ENCODE data around the gene LMTK2.

LMTK2 gene

DNA sequence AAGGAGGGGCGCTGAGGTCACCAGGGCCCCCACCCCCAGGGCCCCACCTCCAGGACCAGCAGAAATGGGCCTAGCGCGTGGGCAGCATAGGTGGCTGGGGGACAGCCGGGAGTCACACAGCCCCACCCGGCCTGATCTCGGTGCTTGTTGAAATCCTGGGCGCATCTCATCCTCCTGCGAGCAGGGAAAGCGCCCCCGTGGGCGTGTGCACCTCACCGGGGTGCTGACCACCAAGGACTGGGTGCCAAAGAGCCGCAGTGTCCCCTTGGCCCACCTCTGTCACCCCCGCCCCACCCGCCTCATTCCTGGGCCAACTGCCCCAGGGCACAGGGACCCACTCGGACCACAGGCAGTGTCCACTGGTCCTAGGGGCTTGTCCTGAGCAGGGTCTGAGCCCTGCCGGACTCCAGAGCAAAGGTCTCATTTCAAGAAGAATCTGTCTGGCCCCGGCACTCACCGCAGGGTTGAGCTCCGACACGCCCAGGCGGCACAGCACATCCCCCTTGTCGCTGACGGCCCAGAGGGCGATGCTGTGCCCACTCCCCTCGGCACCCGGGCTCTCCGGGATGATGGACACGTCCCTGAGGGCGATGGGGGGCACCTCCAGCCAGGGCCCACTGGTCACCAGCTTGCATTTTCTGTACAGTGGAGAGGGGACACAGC lies 116.0 kb downstream of the LMTK2 start:
- DNase-seq = no peak

GRCh38 chr7:98223351-98223897 lies 116.8 kb downstream of the LMTK2 start:
- DNase-seq = no peak

DNA sequence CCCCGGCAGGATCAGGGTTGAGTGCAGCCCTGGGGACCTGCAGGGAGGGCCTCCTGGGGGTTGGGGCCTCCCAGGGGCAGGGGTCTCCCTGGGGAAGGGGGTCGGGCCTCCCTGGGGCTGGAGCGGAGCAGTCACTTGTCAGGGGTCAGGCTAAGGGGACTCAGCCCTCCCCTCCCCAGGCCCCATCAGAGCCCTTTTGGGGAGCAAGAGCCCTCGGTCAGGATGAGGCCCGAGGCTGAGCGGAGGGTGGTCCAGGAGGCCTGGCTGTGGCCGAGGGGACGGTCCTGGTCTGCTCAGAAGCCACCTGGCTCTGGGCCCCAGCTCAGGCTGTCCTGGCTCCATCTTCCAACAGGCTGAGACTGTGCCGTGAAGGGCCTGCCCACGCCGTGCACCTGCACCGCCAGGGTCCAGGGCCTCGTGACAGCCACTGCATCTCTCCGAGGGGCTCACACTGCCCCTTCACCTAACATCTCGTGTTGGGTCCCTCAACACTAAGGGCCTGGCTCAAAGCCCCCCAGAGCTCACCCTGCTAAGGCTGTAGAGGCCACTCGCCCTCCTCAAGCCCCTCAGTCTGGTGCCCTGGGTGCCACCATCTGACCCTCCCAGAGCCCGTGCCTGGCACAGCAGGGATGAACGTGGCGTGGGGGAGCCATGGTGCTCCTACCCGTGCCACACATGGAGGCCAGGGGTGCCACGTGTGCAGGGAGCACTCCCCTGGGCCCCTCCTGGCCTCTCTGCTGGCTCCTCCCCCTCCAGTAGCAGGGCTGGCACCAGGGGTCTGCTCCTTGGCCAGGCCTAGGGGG lies 117.4 kb downstream of the LMTK2 start:
- no peak for DNase-seq

DNA sequence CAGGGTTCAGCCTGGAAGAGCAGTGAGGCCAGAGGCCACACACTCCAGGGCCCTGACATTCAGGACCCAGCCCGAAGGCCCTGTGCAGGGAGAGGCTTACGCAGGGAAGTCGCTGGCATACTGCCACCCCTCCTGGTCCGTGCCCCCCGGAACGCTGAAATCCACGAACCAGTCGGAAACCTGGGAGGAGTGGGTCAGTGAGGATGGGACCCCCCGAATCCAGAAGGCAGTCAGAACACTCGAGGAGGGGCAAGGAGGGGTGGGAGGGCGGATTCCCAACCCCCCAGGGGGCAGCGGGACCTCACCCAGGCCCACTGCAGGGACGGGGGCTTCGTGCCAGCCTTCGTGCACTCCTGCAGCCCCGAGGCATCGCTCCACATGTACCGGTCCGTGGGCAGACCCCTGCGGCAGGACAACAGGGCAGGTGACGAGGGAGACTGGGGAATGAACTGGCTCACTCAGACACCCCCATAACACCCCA lies 118.1 kb downstream of the LMTK2 start:
- DNase-seq = no peak

- no peak for DNase-seq
Measured at GRCh38 chr7:98225913-98226614, 119.4 kb downstream of the LMTK2 start.

DNA sequence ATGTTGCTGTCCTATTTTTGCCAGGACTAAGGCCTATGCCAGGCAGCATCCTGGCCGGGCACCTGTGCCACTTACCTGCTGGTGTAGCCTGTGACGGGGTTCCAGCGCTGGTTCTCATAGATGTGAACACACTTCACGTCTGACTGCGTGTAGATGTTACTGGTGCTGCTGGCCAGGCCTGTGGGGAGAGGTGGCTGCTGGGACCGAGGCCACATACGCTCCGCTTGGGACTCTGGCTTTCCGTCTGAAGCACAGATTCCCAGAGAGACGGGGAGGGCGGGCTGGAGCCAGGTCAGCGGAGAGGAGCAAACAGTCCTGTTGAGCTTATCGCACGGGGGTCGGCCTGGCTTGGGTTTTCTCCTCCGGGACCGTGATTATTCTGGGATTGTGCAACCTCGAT lies 121.3 kb downstream of the LMTK2 start:
- DNase-seq = no peak

DNA sequence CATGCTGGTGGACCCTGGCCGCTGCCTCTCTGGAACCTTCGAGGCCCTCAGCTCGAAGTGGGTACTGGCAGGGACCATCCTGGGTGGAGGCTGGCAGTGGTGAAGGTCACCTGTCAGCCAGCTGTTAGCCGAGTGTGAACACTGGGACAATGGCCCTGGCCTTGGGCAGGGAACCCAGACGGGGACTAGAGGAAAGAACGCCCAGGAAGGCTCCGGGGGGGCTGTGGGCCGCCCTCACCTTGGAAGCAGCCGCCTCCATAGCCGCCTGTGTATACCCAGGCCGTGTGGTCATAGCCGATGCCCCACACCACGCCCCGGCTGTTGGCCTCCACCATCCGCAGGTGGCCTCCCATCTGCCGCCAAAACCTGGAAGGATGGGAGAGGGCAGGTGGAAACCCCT lies 122.1 kb downstream of the LMTK2 start:
- DNase-seq = no peak

- no peak for DNase-seq
Measured at GRCh38 chr7:98229441-98229840, 122.8 kb downstream of the LMTK2 start.

DNA sequence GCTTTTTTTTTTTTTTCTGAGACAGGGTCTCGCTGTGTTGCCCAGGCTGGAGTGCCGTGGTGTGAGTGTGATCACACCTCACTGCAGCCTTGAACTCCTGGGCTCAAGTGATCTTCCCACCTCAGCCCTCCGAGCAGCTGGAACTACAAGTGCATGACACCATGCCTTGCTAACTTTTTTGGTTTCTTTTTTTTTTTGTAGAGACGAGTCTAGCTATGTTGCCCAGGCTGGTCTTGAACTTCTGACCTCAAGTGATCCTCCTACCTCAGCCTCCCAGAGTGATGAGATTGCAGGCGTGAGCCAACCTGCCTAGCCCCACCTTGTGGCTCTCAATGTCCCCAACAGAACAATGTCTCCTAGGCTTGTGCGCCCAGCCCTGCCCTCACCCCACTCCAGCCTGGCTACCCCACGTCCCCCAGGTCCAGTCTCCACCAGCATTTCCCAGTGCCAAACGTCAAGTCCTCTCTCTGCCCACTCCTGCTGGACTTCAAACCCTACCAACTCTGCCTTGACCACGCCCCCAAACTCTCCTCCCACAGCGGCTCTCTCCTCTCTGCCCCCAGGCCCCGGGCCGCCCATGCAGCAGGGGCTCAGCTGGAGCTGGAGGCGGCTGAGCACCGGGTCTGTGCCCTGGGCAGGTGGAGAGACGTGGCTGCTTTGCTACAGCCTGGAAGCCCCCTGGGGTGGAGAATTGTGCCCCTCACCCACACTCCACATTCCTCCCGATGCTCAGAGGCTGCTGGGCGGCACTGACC lies 123.5 kb downstream of the LMTK2 start:
- DNase-seq = no peak

DNA sequence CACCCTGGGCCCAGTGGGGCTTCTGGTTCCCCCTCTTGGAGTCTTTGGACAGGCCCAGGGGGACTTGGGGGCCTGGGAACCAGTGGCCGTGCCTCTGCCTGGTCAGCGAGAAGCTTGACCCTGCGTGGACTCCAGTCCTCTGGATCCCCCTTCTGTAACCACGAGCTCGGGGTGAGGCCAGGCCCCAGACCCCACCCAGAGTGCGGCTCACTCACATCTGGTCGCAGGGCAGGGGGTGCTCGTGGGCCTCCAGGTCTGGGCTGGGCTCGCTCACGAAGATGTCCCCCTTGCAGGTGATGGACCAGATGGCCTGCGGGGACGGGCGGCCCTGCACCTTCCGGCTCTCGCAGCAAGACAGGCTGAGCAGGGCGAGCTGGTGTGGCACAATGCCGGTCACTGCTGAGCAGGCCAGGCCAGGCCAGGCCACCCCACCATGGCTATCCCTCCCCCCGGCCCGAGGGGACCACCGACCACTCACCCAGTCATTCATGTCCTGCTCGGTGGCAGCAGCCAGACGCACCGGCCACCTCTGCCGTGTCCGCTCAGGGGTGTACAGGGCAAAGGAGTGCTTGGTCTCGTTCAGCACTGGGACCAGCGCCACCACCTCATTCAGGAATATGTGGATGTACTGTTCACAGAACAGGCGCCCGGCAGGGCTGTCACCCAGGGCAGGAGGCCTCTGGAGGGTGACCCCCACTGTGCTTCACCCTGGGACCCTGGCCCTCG lies 124.2 kb downstream of the LMTK2 start:
- no peak for DNase-seq

DNA sequence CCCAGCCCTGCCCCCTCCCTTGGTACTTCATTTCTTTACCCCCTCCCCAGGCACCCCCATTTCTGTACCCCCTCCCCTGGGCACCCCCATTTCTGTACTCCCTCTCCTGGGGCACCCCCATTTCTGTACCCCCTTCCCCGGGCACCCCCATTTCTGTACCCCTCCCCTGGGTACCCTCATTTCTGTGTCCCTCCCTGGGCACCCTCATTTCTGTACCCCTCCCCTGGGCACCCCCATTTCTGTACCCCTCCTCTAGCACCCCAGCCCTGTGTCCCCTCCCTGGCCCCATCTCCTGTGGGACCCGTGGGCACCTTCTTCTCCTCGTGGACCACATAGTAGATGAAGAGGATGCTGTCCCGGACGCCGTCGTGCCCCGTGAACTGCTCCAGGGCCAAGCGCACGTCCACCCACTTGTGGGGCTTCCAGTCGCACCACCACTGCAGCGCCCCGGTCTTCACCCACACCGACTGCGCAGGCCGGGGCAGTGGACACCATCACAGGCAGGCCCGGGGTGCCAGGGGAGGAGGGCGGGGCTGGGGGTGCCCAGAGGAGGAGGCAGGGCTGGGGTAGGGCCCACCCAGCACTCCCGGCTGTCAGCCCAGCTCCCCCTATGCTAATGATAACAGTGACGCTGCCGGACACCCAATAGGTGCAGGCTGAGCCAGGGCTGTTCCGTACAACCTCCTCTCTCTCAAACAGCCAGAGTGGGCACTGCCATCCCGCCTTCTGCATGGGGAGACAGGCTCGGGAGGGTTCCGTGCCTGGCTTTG lies 125.0 kb downstream of the LMTK2 start:
- DNase-seq = no peak

GRCh38 chr7:98232263-98232585 lies 125.6 kb downstream of the LMTK2 start:
- DNase-seq = no peak

- no peak for DNase-seq
Measured at GRCh38 chr7:98232799-98233198, 126.1 kb downstream of the LMTK2 start.

GRCh38 chr7:98233219-98234070 lies 126.8 kb downstream of the LMTK2 start:
- DNase-seq = no peak

GRCh38 chr7:98234429-98235147 lies 127.9 kb downstream of the LMTK2 start:
- DNase-seq = no peak

GRCh38 chr7:98235901-98236300 lies 129.2 kb downstream of the LMTK2 start:
- no peak for DNase-seq

- DNase-seq = no peak
Measured at GRCh38 chr7:98236355-98237185, 129.9 kb downstream of the LMTK2 start.

GRCh38 chr7:98238076-98238475 lies 131.4 kb downstream of the LMTK2 start:
- DNase-seq = no peak

GRCh38 chr7:98238976-98239375 lies 132.3 kb downstream of the LMTK2 start:
- no peak for DNase-seq
